GM21619 (cell line): ENCODE data around the gene PEDS1.
"Not testable (repeated sequence)": the region's sequence is repeated elsewhere in the genome, so short reads cannot be mapped to it uniquely, and the experiment has no call there.

Experiments
- ATAC-seq: cut with Tn5 transposase; IDR thresholded peaks from one replicate; pipeline ENCODE4 v1.9.1; 2021; ENCODE audit not compliant: unreplicated experiment

The PEDS1 gene

DNA sequence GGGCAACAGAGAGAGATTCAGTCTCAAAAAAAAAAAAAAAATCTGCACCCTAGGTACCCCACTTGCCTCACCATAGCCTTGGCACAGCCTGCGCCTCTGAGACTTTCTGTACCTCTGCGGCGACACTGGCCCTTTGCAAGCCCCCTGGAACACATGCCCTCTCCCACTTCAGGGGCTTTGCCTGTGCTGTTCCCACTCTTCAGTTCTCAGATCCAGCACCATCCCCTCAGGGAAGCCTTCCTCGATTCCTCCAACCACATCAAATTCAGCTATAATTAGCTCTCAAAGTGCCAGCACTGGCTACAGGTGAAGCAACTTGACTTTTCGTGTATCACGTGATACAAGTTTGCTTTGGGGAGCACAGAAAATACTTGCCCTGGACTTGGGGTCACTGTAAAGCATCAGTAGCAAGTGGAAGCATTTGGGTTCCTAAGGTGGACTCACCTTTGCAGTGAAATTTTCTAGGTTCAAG, 38.4 kb downstream of the PEDS1 start:
- no peak for ATAC-seq

DNA sequence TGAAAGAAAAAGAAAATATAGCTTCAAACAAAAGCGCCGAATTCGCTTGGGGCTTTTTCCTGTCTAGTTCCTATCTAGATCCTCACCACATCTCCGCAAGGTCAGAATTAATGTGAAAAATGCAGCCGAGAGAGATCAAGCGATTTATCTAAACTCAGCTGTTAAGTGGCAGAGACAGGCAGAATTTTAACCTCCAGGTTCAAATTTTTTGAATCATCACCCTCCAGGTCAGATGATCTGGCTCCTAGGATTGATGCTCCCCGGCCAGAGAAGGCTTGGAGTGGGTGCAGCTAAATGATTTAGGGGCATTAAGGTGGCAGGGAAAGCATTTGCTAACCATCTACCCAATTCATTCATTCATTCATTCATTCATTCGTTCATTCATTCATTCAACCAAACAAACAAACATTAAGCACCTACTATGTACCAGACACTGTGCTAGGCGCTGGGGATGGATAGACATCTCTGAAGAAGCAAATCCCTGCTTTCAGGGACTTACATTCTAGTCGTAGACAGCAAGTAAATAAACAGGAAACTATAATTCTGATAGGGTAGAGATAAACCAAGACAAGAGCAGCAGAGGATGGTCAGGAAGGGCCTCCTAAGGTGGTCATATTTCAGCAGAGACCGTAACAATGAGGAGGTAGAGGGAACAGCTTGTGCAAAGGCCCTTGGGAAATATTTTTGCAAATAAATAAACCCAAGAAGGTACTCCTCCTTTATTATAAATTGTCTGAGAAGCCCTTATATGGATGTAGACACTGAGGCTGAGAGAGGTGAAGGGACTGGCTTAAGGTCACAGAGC, 39.9 kb downstream of the PEDS1 start:
- ATAC-seq: no peak

DNA sequence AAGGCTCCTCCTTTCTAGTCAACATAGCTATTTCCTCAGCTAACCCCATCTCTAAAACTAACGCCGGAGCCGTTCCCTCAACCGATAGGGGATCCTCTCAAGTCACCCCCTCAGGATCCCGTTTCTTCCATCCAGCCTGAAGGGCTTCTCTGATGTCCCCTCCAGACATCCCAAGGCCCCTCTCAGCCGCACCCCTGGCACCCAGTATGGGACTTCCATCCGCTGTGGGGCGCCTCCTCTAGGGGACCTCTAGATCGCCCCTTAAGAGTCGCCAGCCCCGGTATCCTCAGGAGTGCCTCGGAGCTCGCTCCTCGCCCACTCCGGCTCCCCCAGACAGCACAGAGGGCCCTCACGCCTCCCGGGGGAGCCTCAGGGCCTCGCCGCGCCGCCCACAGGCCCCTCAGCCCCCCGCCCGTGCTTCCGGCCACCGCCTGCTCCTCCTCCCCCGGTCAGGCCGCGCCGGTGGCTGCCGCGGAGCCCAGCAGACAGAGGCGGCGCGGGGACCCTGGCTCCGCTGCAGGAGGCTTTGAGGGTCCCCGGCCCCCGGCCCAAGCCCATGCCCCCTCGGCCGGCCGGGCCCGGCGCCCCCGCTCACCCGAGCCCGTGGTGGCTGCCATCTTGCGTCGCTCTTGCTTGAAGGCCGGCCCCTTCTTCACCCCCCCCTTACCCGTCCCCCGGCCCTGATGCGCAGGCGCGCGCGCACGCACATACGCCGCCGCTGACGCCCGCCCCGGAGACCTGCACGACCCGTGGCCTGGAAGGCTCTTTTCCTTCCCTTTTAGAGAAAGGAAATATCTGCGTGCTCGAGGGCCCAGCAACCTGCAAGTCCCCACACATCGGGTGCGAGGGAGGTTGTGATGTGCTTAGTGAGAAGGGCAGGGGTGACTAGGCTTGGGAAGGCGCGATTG, 40.8 kb downstream of the PEDS1 start, which contains the start of gene UBE2V1:
Gene UBE2V1 (minus strand): TSS at position 639 of the 908 bp plus-strand sequence. CDS start 22 bp downstream, at position 617.
- ATAC-seq: peak; percentile 30

DNA sequence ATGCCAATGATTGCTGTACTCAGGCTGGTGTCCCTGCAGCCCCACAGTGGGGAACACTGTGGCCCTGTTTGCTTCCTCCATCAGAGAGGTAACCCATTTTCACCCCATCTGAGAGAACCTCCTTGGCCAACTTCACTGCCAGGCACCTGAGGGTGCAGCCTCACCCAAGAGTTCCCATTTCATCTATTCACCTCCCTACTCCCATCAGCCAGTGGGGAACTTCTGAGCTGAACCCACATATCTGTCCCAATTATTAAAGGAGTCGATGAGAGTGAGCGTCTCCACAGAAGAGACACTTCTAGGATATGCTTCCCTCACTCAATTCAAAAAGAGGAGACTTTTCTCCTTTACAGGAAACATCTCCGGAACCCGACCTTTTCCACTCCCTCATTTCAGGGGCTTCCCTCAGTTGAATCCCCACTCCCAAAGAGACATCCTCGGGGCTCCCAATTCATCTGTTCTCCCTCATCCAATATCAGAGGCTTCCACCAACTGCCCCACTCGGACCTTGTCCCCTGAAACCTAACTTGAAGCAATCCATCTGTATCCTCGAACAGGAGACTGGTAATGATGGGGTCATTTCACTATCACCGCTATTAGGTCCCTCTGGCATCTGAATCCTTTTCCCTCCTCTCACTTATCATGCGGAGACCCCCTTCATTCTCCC, 41.6 kb downstream of the PEDS1 start:
- ATAC-seq: no peak

DNA sequence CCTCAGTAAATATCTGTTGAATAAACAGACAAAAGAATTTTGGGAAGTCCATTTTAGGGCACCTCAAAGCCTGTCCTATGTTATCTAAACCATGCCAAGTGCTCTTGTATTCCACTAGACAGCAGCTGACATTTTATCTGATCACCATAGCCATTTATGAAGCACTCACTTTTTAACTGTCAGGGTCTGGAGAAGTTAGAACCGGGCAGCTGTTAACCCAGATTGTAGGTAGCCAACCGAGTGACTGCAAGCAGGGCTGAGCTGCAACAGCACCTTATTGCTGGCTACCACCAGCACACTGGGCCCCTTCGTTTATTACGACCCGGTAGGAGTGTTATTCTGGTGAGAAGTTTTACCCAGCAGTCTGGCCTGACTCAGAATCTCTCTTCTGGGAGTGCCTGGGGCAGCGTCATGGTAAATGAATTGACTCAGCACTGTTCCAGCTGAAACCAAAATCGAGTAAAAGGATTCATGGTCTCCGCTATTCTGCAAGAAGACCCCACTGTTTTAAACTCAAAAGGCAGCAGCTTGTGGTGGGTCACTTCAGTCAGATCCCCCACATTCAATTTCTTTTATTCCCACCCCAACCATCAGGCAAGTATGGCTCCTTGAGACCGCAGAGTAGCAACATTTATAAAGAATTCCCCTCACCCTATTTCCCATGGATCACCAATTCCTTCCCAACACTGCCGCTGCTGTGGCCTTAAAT, 42.2 kb downstream of the PEDS1 start:
- ATAC-seq: no peak

DNA sequence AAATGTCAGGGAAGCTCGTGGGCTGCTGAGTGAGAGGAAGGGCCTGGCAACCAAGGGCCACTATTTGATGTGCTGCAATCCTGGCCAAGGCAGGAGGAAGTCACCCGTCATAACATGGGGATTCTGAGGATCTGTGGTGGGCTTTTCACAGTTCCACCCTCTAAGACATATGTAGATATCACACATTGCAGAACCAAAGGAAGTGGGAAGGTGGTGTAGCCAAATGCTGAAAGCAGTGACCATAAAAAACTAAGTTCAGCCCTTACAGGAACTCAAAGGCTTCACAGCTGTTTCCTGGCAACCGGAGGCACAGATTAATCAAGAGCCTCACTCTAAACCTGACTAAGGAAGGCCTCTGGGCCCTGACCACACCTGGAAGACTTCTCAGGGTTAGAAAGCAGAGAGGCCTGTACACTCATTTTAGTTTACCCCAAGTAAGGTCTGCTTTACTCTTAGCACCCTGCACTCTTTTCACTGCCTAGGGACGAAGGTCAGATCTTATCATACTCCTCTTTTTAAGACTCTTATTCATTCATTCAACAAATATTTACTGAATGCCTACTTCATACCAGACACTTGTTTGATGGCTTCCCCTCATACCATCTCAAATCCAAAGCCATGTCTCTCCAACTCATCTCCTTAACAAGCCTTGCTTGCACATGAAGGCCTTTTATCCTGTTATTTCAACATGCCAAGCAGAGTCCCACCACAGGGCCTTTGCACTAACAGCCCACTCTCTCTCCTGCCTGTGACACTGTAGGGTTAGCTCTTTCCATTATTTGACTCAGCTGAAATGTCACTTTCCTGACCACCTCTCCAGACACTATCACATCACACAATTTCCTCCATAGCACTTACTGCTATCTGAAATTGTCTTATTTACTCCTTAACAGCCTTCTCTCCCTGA, 43.1 kb downstream of the PEDS1 start:
- no peak for ATAC-seq

DNA sequence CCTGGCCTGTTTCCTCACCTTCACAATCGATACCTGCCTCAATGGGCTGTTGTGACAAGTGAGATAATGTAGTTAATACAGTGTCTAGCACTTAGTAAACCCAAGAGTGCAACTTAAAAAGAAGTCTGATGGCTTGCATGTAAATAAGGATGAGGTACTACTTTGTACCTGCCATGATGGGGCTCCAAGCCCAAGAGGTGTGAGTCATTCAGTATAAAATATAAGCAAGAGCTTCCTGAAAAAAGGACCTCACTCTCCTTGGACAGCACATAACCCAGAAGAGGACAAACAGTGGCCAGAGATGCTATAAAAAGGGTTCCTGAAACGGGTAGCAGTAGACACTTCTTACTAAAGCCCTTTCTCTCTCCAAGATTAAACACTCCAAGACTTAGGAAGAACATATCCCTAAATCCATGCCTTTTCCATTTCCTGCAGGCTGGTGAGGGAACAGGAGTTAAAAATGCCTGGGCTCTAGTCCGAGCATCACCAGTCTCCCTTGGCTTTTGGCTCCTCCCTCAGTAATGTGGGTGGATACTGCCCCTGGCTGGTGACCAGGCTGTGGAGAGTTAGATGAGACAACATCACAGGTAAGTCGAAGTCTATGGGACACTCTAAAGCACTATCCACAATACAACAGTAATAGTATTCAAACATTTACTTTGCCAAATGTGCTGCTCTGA, 44.8 kb downstream of the PEDS1 start:
- ATAC-seq: no peak

DNA sequence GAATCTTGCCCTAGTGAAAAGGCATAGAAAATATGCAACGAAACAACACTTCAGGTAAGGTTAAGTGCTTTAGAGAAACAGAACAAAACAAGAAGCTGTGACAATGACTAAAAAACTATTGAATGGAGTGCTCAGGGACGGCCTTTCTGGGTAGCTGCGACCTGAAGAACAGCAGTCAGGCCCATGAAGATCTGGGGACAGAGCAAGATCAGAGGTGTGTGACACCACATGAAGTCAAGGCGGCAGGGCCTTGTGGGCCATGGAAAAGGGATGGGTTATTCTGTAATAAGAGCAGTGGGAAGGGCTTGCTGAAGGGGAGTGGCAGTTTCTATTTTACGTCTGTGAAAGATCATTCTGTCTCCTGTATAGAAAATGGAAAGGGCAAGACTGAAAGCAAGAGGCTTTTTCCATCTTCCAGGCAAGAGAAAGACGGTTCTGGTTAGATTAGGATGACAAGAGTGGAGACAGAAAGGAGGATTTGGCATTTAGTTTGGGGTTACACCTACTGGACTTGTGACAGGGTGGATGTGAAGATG, 45.7 kb downstream of the PEDS1 start:
- no peak for ATAC-seq

DNA sequence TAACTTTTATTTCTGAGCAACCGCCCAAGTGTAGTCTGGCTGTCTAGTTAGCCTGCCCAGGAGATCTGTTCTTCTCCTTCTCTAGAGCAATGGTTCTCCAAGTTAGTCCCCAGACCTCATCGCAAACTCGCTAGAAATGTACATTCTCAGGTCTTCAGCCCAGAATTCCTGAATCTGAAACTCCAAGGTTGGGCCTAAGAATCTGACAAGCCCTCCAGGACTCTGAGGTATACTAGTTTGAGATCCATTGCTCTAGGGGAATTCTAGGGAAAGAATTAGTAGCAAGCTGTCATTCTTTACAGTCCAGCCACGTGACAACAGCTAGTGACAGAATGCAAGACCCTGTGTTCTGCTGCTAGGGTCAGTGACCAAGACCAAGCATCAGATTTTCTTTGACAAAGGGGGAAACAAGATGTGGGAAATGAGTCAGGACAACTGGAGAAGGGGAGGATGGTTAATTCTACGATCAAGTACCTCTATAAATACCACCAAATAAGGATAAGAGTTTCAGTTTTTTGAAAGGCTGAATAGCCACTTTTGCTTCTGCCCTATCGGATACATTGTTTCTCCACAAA, 46.4 kb downstream of the PEDS1 start:
- no peak for ATAC-seq

DNA sequence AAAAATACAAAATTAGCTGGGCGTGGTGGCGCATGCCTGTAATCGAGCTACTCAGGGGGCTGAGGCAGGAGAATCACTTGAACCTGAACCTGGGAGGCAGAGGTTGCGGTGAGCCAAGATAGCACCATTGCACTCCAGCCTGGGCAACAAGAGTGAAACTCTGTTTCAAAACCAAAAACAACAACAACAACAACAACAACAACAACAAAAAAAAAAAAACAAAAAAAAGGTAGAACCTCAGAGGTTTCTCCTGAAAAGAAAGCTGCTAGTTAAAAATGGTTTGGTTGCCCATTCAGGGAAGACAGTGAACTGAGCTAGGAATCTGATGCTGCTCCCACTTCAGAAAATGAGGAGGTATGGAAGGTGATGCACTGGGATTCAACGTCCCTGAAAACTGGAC, 46.9 kb downstream of the PEDS1 start:
- ATAC-seq: not testable (repeated sequence)
